ENCODE measurements around the gene CTDP1.

CTDP1 gene

DNA sequence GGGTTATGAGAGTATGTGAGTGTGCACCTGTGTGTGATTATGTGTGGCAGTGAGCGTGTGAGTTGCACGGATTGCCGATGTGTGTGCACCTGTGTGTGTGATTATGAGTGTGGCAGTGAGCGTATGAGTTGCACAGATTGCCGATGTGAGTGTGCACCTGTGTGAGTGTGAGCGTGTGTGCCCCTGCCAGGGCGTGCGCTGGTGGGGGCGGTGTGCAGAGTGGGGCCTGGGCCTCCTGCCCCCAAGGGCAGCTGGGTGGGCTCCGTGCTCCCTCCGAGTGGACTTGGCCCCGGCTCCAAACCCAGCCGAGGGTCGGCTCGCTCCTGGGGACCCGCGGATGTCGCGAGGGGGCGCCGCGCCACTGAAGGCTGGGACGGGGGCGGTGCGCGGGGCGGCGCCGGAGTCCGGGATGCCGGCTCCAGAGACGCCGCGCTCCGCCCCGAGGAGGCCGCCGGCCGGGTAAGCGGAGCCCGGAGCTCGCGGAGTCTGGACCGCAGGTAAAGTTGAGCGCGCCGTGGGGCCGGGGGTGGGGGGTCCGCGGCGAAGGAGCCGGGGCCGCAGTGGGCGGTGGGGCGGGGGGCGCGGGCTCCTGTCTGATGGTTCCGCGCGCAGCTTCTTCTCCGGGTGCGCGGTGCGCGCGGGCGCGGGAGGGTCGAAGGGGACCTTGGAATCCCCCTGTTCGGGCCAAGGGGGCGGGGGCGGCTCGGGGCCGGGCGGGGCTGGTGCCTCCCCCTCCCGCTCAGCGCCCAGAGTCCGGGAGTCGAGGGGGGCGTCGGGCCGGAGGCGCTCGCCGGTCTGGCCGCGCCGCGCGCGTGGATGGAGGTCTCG, 118.1 kb downstream of the CTDP1 start, which contains the start of gene KCNG2:
Gene KCNG2 (plus strand): TSS at position 421 of the 828 bp plus-strand sequence. CDS start 65,730 bp downstream, outside the sequence.
- Histone ChIP-seq H3K9ac (ENCODE audit: low read length in 5 of 5) (no peak within 1 kb of the TSS), H3K27me3 (ENCODE audit: control insufficient read depth in 5 of 5, insufficient read depth in 4 of 5, low read length in 5 of 5) (peaks cover 20 to 44% (median 33%) of the 10 kb centered on the region in 5 donors), H3K4me3 (ENCODE audit: low read depth in 1 of 5, low read length in 5 of 5) (peak within 1 kb of the TSS in 2 of 5 donors; percentile 39 to 49)

GRCh38 chr18:79798346-79798998, 118.9 kb downstream of the CTDP1 start:
- Histone ChIP-seq H3K9me3 (ENCODE audit: control insufficient read depth in 5 of 5, low read length in 5 of 5) (no peaks in the 10 kb centered on the region), H3K36me3 (ENCODE audit: control insufficient read depth in 5 of 5, insufficient read depth in 5 of 5, low read length in 5 of 5) (no peaks in the 10 kb centered on the region), H3K9ac (ENCODE audit: low read length in 5 of 5) (no peak overlapping the region), H3K27ac (ENCODE audit: low read depth, low read length) (no peak overlapping the region), H3K4me3 (ENCODE audit: low read depth in 1 of 5, low read length in 5 of 5) (peak overlapping the region in 2 of 5 donors; percentile 39 to 49), H3K4me1 (ENCODE audit: control insufficient read depth in 5 of 5, insufficient read depth in 5 of 5, low read length in 5 of 5) (peaks cover 0 to 24% (median 14%) of the 10 kb centered on the region in 5 donors), H3K27me3 (ENCODE audit: control insufficient read depth in 5 of 5, insufficient read depth in 4 of 5, low read length in 5 of 5) (peaks cover 20 to 44% (median 33%) of the 10 kb centered on the region in 5 donors)

More for the DNA sequence above, 118.1 kb downstream of the CTDP1 start, which contains the start of gene KCNG2:
- H3K36me3 ChIP-seq (ENCODE audit: control insufficient read depth in 5 of 5, insufficient read depth in 5 of 5, low read length in 5 of 5) = no peaks in the 10 kb centered on the region
- H3K27ac ChIP-seq (ENCODE audit: low read depth, low read length) = no peak within 1 kb of the TSS
- peaks cover 0 to 24% (median 14%) of the 10 kb centered on the region in 5 donors for H3K4me1 ChIP-seq (ENCODE audit: control insufficient read depth in 5 of 5, insufficient read depth in 5 of 5, low read length in 5 of 5)
- no peaks in the 10 kb centered on the region for H3K9me3 ChIP-seq (ENCODE audit: control insufficient read depth in 5 of 5, low read length in 5 of 5)

DNA sequence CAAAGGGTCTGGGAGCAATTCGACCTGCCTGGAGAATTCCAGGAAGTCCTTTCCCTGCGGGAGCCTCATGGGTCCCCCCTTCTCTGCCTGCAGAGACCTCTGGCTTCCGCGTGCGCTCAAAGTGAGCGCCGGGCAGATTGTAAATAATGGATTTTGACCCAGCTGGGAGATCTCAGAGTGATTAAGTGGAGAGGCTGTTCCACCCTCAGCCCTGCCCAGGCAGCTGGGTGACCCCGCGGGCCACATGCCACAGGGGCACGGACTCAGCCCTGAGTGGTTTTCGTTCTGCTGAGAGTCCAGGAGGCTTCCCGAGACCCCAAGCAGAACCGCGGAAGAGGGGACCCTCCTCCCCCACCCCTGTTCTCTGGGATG, 119.4 kb downstream of the CTDP1 start:
- H3K27ac ChIP-seq (ENCODE audit: low read depth, low read length) = no peak overlapping the region
- peaks cover 20 to 44% (median 33%) of the 10 kb centered on the region in 5 donors for H3K27me3 ChIP-seq (ENCODE audit: control insufficient read depth in 5 of 5, insufficient read depth in 4 of 5, low read length in 5 of 5)
- no peaks in the 10 kb centered on the region for H3K36me3 ChIP-seq (ENCODE audit: control insufficient read depth in 5 of 5, insufficient read depth in 5 of 5, low read length in 5 of 5)
- no peak overlapping the region for H3K9ac ChIP-seq (ENCODE audit: low read length in 5 of 5)
- peak overlapping the region in 2 of 5 donors; percentile 39 to 49 for H3K4me3 ChIP-seq (ENCODE audit: low read depth in 1 of 5, low read length in 5 of 5)
- peaks cover 0 to 24% (median 14%) of the 10 kb centered on the region in 5 donors for H3K4me1 ChIP-seq (ENCODE audit: control insufficient read depth in 5 of 5, insufficient read depth in 5 of 5, low read length in 5 of 5)
- no peaks in the 10 kb centered on the region for H3K9me3 ChIP-seq (ENCODE audit: control insufficient read depth in 5 of 5, low read length in 5 of 5)

- no peaks in the 10 kb centered on the region for H3K36me3 ChIP-seq (ENCODE audit: control insufficient read depth in 5 of 5, insufficient read depth in 5 of 5, low read length in 5 of 5)
- H3K9me3 ChIP-seq (ENCODE audit: control insufficient read depth in 5 of 5, low read length in 5 of 5) = no peaks in the 10 kb centered on the region
- peaks cover 20 to 40% (median 33%) of the 10 kb centered on the region in 5 donors for H3K27me3 ChIP-seq (ENCODE audit: control insufficient read depth in 5 of 5, insufficient read depth in 4 of 5, low read length in 5 of 5)
- H3K4me3 ChIP-seq (ENCODE audit: low read depth in 1 of 5, low read length in 5 of 5) = peak overlapping the region in 1 of 5 donors; percentile 49
- no peak overlapping the region for H3K27ac ChIP-seq (ENCODE audit: low read depth, low read length)
- H3K4me1 ChIP-seq (ENCODE audit: control insufficient read depth in 5 of 5, insufficient read depth in 5 of 5, low read length in 5 of 5) = peaks cover 0 to 24% (median 14%) of the 10 kb centered on the region in 5 donors
- no peak overlapping the region for H3K9ac ChIP-seq (ENCODE audit: low read length in 5 of 5)
Measured at GRCh38 chr18:79799619-79800370, 120.2 kb downstream of the CTDP1 start.

DNA sequence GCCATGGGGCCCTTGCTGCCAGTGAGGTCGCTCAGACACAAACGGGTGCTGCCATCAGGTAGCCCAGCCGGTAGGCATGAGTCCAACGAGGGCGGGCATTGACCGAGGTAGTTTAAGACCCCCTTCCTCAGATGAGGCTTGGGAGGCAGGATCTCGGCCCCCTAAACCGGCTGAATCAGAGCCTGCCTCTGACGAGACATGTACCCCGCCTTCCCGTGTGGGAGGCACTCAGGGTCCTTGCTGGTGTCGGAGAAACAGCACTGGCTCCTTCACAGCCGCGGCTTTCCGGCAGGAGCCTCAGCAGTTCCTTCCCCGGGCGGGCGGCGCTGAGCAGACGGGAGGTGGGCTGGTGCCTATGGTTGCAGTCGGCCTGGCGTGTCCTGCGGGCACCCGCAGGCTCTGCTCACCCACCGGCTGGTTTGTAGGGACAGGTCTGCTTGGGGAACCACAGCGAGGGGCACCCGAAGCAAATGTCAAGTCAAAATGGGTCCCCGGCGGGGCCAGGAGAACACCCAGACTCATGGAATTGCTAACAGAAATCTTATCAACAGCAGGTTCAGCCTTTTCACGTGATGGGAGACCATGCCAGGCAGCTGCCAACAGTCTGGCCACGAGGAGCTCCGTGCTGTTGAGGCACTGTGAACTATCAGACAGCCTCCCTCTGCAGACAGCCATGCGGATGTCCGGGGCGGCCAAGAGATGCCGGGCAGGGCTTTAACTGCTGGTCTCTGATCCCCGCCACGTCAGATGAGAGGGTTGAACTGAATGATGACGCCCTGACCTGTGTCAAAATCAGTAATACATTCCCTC, 121.0 kb downstream of the CTDP1 start:
- H3K36me3 ChIP-seq (ENCODE audit: control insufficient read depth in 5 of 5, insufficient read depth in 5 of 5, low read length in 5 of 5) = no peaks in the 10 kb centered on the region
- H3K9me3 ChIP-seq (ENCODE audit: control insufficient read depth in 5 of 5, low read length in 5 of 5) = no peaks in the 10 kb centered on the region
- peaks cover 20 to 40% (median 33%) of the 10 kb centered on the region in 5 donors for H3K27me3 ChIP-seq (ENCODE audit: control insufficient read depth in 5 of 5, insufficient read depth in 4 of 5, low read length in 5 of 5)
- no peak overlapping the region for H3K4me3 ChIP-seq (ENCODE audit: low read depth in 1 of 5, low read length in 5 of 5)
- no peak overlapping the region for H3K27ac ChIP-seq (ENCODE audit: low read depth, low read length)
- H3K4me1 ChIP-seq (ENCODE audit: control insufficient read depth in 5 of 5, insufficient read depth in 5 of 5, low read length in 5 of 5) = peaks cover 0 to 24% (median 14%) of the 10 kb centered on the region in 5 donors
- H3K9ac ChIP-seq (ENCODE audit: low read length in 5 of 5) = no peak overlapping the region

DNA sequence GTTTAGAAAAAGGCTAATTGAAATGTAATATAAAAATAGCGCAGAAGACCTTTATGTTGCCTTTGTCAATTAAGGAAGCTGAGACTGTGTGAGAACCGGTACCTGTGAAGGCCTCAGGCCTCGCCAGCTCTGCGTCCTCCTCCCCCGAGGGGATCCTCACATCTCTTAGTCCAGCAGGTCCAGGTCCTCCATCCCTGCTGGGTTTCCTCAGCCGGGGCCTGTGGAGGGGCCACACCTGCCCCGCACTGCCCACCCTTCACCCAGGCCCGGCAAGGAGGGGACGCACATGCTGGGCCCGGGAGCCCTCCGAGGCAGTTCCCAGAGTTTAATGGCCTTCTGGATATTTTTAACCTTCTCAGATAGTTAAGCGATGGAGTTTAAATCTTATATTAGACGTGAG, 121.6 kb downstream of the CTDP1 start:
- Histone ChIP-seq H3K27me3 (ENCODE audit: control insufficient read depth in 5 of 5, insufficient read depth in 4 of 5, low read length in 5 of 5) (peaks cover 20 to 40% (median 33%) of the 10 kb centered on the region in 5 donors), H3K9me3 (ENCODE audit: control insufficient read depth in 5 of 5, low read length in 5 of 5) (no peaks in the 10 kb centered on the region), H3K4me3 (ENCODE audit: low read depth in 1 of 5, low read length in 5 of 5) (no peak overlapping the region), H3K9ac (ENCODE audit: low read length in 5 of 5) (no peak overlapping the region), H3K27ac (ENCODE audit: low read depth, low read length) (no peak overlapping the region), H3K4me1 (ENCODE audit: control insufficient read depth in 5 of 5, insufficient read depth in 5 of 5, low read length in 5 of 5) (peaks cover 0 to 24% (median 14%) of the 10 kb centered on the region in 5 donors), H3K36me3 (ENCODE audit: control insufficient read depth in 5 of 5, insufficient read depth in 5 of 5, low read length in 5 of 5) (no peaks in the 10 kb centered on the region)

- no peaks in the 10 kb centered on the region for H3K9me3 ChIP-seq (ENCODE audit: control insufficient read depth in 5 of 5, low read length in 5 of 5)
- H3K27me3 ChIP-seq (ENCODE audit: control insufficient read depth in 5 of 5, insufficient read depth in 4 of 5, low read length in 5 of 5) = peaks cover 20 to 36% (median 33%) of the 10 kb centered on the region in 5 donors
- H3K36me3 ChIP-seq (ENCODE audit: control insufficient read depth in 5 of 5, insufficient read depth in 5 of 5, low read length in 5 of 5) = no peaks in the 10 kb centered on the region
- H3K27ac ChIP-seq (ENCODE audit: low read depth, low read length) = no peak overlapping the region
- H3K9ac ChIP-seq (ENCODE audit: low read length in 5 of 5) = no peak overlapping the region
- H3K4me1 ChIP-seq (ENCODE audit: control insufficient read depth in 5 of 5, insufficient read depth in 5 of 5, low read length in 5 of 5) = peaks cover 0 to 24% (median 14%) of the 10 kb centered on the region in 5 donors
- H3K4me3 ChIP-seq (ENCODE audit: low read depth in 1 of 5, low read length in 5 of 5) = no peak overlapping the region
Measured at GRCh38 chr18:79801641-79802040, 122.0 kb downstream of the CTDP1 start.

DNA sequence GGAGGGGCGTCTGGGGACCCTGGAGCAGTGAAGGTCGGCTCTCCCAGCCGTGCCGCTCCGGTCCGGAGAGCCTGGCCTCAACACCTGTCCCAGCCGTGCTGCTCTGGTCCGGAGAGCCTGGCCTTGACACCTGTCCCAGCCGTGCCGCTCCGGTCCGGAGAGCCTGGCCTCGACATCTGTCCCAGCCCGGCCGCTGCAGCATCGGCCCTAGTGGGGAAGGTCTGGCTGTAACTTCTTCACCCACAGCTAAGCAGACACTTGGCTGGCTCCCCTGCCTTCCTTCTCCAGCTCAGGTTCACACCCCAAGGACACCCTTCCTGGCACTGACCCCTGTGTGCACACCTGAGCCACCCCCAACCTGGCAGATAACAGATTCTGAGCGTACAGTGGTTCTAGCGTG, 122.7 kb downstream of the CTDP1 start:
- H3K9me3 ChIP-seq (ENCODE audit: control insufficient read depth in 5 of 5, low read length in 5 of 5) = no peaks in the 10 kb centered on the region
- peaks cover 19 to 29% (median 27%) of the 10 kb centered on the region in 5 donors for H3K27me3 ChIP-seq (ENCODE audit: control insufficient read depth in 5 of 5, insufficient read depth in 4 of 5, low read length in 5 of 5)
- peaks cover 0 to 23% (median 14%) of the 10 kb centered on the region in 5 donors for H3K4me1 ChIP-seq (ENCODE audit: control insufficient read depth in 5 of 5, insufficient read depth in 5 of 5, low read length in 5 of 5)
- no peak overlapping the region for H3K4me3 ChIP-seq (ENCODE audit: low read depth in 1 of 5, low read length in 5 of 5)
- no peak overlapping the region for H3K9ac ChIP-seq (ENCODE audit: low read length in 5 of 5)
- H3K27ac ChIP-seq (ENCODE audit: low read depth, low read length) = no peak overlapping the region
- no peaks in the 10 kb centered on the region for H3K36me3 ChIP-seq (ENCODE audit: control insufficient read depth in 5 of 5, insufficient read depth in 5 of 5, low read length in 5 of 5)

DNA sequence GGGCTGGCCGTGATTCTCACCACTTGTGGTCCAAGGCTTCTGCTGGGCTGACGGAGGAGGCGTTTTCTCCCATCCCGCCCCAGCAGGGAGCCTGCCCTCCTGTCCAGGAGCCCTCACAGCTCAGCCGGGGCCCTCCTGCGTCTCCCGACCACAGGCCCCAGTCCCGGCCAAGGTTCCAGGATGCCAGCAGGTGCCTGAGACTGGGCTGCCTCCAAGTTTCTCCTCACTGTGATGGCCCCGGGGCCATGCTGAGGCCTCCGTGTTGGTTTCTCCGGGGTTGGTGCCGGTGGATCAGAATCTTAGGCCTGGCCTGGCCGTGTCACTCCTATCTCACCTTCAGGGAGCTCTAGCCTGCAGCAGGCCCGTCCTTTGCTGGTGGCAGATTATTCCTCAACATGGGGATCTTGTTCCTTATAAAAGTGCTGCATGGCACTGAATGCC, 124.0 kb downstream of the CTDP1 start:
- no peaks in the 10 kb centered on the region for H3K9me3 ChIP-seq (ENCODE audit: control insufficient read depth in 5 of 5, low read length in 5 of 5)
- no peak overlapping the region for H3K9ac ChIP-seq (ENCODE audit: low read length in 5 of 5)
- peaks cover 16 to 23% (median 20%) of the 10 kb centered on the region in 5 donors for H3K27me3 ChIP-seq (ENCODE audit: control insufficient read depth in 5 of 5, insufficient read depth in 4 of 5, low read length in 5 of 5)
- H3K27ac ChIP-seq (ENCODE audit: low read depth, low read length) = no peak overlapping the region
- H3K4me3 ChIP-seq (ENCODE audit: low read depth in 1 of 5, low read length in 5 of 5) = no peak overlapping the region
- H3K36me3 ChIP-seq (ENCODE audit: control insufficient read depth in 5 of 5, insufficient read depth in 5 of 5, low read length in 5 of 5) = no peaks in the 10 kb centered on the region
- H3K4me1 ChIP-seq (ENCODE audit: control insufficient read depth in 5 of 5, insufficient read depth in 5 of 5, low read length in 5 of 5) = peaks cover 0 to 13% (median 5%) of the 10 kb centered on the region in 5 donors
